Pancreas (tissue), 10 donors: ENCODE measurements around the gene SH3RF3. TPM values are rescaled to one million over a fixed set of nuclear protein-coding genes. Genes with fewer than 3 reads are reported as not detected.

Experiments used
- ATAC-seq, 4 donors: fragments of 200-7000 bp; cut with Tn5 transposase; one replicate each; pipeline versions ENCODE4 v1.8.0 to v1.9.1; 2020; ENCODE audit warnings: mild to moderate bottlenecking in 4 of 4, moderate library complexity in 4 of 4
- DNase-seq, 6 donors: peaks; one replicate each; pipeline ENCODE4 v3.0.0-alpha.2; 2020
- FAIRE-seq: peaks from 2 replicates; lab custom pipeline; 2012; peaks lifted over from hg19 to GRCh38; lab: Jason Lieb, UNC
- H3K27ac ChIP-seq, 4 donors: fragments of 200-600 bp; sonication (generic); 1 replicate in 3 of 4; 2 replicates in 1 of 4; pipeline versions ENCODE4 v1.5.0 to v1.8.0; 2020
- H3K27me3 ChIP-seq, 4 donors: fragments of 200-600 bp; one replicate each; pipeline ENCODE4 v1.8.0; 2021
- H3K36me3 ChIP-seq, 3 donors: fragments of 200-600 bp; sonication (generic) in 1 of 3; one replicate each; pipeline versions ENCODE4 v1.5.0 to v1.8.0; 2020 to 2021
- H3K4me1 ChIP-seq, 3 donors: fragments of 200-600 bp; one replicate each; pipeline ENCODE4 v1.8.0; 2021
- H3K4me3 ChIP-seq, 4 donors: fragments of 200-600 bp; sonication (generic) in 2 of 4; one replicate each; pipeline versions ENCODE4 v1.5.0 to v1.8.0; 2020 to 2021
- H3K9me3 ChIP-seq, 4 donors: fragments of 200-600 bp; one replicate each; pipeline ENCODE4 v1.8.0; 2021
- CTCF ChIP-seq, 4 donors: fragments of 200-600 bp; sonication (generic) in 3 of 4; IDR thresholded peaks; one replicate each; pipeline versions ENCODE4 v1.5.0 to v1.8.0; 2021; ENCODE audit warnings: antibody characterized with exemption in 4 of 4
- WGBS, 2 donors: extraction: QIAGEN DNeasy Blood & Tissue Kit; methylation state at CpG; one replicate each; pipeline ENCODE4 v1.1.7; 2013; 5-methylcytosine and 5-hydroxymethylcytosine counted together
- intact Hi-C, 3 donors: fragments of 100-400 bp; cut with DNase I; formaldehyde crosslinking; loops; one replicate each; pipeline versions ENCODE4 v1.11.1 to v1.14.2; 2022
- polyA plus RNA-seq, 2 donors: library from polyadenylated mRNA; stranded (reverse); fragments of 200-250 nt; gene quantifications; one replicate each; pipeline ENCODE4 v1.2.3, GENCODE V29; 2013
- total RNA-seq, 6 donors: library from RNA; stranded (reverse); fragmentation: NEBNext Ultra II Directional in 4 of 6; extraction: Animal tissue kit (Norgen Biotek cat#: 25700) in 4 of 6; gene quantifications; one replicate each; pipeline versions ENCODE4 v1.2.1 to v1.2.4, GENCODE V29; 2021 to 2023
- donor health status: healthy with polysubstance abuse.
- donor health status: DM: no; HTN: no; CAD: no; lungs with moderate emphysema.
- donor health status: DM: no; HTN: no; CAD: no.
- donor health status: control.
- donor health status: control.
- donor health status: Bipolar disorder and iron deficiency.
- donor health status: DM: yes; HTN: yes; CAD: no.
- donor health status: DM: no; HTN: no; CAD: no.
- donor health status: DM: no; HTN: no; CAD: no.
- donor health status: DM: yes; HTN: yes; CAD: no.

Gene SH3RF3
- total and polyA plus RNA-seq, 8 donors, result 1.1 to 3.5 (median 1.8) TPM

GRCh38 chr2:109383505-109384307, 254.7 kb downstream of the SH3RF3 start:
- ATAC-seq (no peak), DNase-seq (peak in 1 of 6 donors; percentile 26), FAIRE-seq (no peak)
- Histone ChIP-seq H3K36me3 (no peaks in the 10 kb centered on the region), H3K4me1 (no peaks in the 10 kb centered on the region), H3K9me3 (no peaks in the 10 kb centered on the region), H3K27ac (no peak overlapping the region), H3K4me3 (no peak overlapping the region), H3K27me3 (no peaks in the 10 kb centered on the region)
- 80 to 82% methylated on average over 19 of the region's 19 CpGs for WGBS, 2 donors
- TF ChIP-seq CTCF (IDR thresholded peaks at IDR 0.05), result no peak
- intact Hi-C loops, result no loop called here

- H3K27me3 ChIP-seq, result no peaks in the 10 kb centered on the region
- no peaks in the 10 kb centered on the region for H3K9me3 ChIP-seq
- H3K4me1 ChIP-seq, result no peaks in the 10 kb centered on the region
- no peak for TF ChIP-seq CTCF (IDR thresholded peaks at IDR 0.05)
- no peak overlapping the region for H3K27ac ChIP-seq
- intact Hi-C loops, result no loop called here
- no peak for FAIRE-seq
- peak in 2 of 6 donors; percentile 17 to 41 for DNase-seq
- H3K4me3 ChIP-seq, result no peak overlapping the region
- ATAC-seq, result no peak
- WGBS, 2 donors, result 65 to 72% methylated on average over 18 of the region's 18 CpGs
- H3K36me3 ChIP-seq, result no peaks in the 10 kb centered on the region
Observed at GRCh38 chr2:109384308-109385271, 255.6 kb downstream of the SH3RF3 start.

- Histone ChIP-seq H3K9me3 (no peaks in the 10 kb centered on the region), H3K27ac (no peak overlapping the region), H3K36me3 (no peaks in the 10 kb centered on the region), H3K27me3 (no peaks in the 10 kb centered on the region), H3K4me1 (no peaks in the 10 kb centered on the region), H3K4me3 (no peak overlapping the region)
- intact Hi-C loops, result no loop called here
- ATAC-seq (no peak), FAIRE-seq (no peak), DNase-seq (peak in 2 of 6 donors; percentile 13 to 17)
- no peak for TF ChIP-seq CTCF (IDR thresholded peaks at IDR 0.05)
- WGBS, 2 donors, result 56 to 62% methylated on average over 4 of the region's 4 CpGs
Observed at GRCh38 chr2:109385506-109385905, 256.5 kb downstream of the SH3RF3 start.

GRCh38 chr2:109386004-109386695, 257.1 kb downstream of the SH3RF3 start:
- TF ChIP-seq CTCF (IDR thresholded peaks at IDR 0.05), result no peak
- Histone ChIP-seq H3K4me1 (no peaks in the 10 kb centered on the region), H3K36me3 (no peaks in the 10 kb centered on the region), H3K4me3 (no peak overlapping the region), H3K27me3 (no peaks in the 10 kb centered on the region), H3K27ac (no peak overlapping the region), H3K9me3 (no peaks in the 10 kb centered on the region)
- DNase-seq (peak in 1 of 6 donors; percentile 39), ATAC-seq (no peak), FAIRE-seq (no peak)
- intact Hi-C loops, result no loop called here
- 80 to 89% methylated on average over 11 of the region's 11 CpGs for WGBS, 2 donors
